Hypothalamus (tissue), 51 donors: Measurements from ENCODE around the gene TAF6.

Source experiments
- DNase-seq, 51 donors: peaks; one replicate each; lab custom pipeline; 2025; lab: John Stamatoyannopoulos, UW

The TAF6 gene

GRCh38 chr7:100077205-100077604 is 42.0 kb downstream of the TAF6 start:
- no peak for DNase-seq

- DNase-seq = no peak
Observed at GRCh38 chr7:100075418-100075817, 43.7 kb downstream of the TAF6 start.

- DNase-seq = no peak
Observed at GRCh38 chr7:100074841-100075240, 44.3 kb downstream of the TAF6 start.

DNA sequence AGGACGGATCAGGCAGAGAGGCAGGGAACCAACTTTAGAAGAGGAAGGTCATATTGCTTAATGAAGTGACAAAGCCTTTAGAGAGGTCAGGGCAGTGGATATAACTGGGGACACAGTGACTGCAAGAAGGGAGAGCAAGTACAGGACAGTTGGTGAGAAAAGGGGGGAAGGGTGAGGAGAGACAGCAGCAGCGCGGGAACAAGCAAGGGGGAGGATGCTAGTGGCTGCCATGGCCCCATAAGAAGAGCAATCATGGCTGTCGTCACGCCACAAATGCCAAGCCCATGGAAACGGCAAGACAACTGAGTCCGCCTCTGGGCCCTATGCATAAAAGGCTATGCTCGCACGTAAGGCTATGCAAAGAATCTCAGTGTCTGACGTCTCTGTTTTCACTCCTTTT is 46.7 kb downstream of the TAF6 start:
- no peak for DNase-seq

GRCh38 chr7:100071018-100071723 is 48.0 kb downstream of the TAF6 start:
- DNase-seq = no peak

- no peak for DNase-seq
Observed at GRCh38 chr7:100069991-100070390, 49.2 kb downstream of the TAF6 start.

DNA sequence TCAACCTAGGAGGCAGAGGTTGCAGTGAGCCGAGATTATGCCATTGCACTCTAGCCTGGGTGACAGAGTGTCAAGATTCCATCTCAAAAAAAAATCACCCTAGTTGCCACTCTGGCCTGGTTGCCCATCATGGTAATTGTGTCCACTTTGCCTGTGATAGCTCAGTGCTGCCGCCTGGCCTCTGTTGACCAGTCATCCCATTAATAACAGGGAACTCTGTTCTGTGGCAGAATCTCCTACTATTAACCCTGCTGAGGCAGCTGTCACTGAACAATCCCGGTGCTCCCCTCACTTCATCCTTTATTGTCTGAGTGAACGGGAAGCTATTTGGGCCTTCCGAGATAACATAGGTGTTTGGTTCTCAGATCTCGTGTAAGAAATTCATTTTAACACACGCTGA is 52.2 kb downstream of the TAF6 start:
- peak in 16 of 51 donors; percentile 2 to 38 (median 15) for DNase-seq

- DNase-seq = no peak
Observed at GRCh38 chr7:100065452-100066186, 53.5 kb downstream of the TAF6 start.

- DNase-seq = no peak
Observed at GRCh38 chr7:100064162-100064561, 55.0 kb downstream of the TAF6 start.

DNA sequence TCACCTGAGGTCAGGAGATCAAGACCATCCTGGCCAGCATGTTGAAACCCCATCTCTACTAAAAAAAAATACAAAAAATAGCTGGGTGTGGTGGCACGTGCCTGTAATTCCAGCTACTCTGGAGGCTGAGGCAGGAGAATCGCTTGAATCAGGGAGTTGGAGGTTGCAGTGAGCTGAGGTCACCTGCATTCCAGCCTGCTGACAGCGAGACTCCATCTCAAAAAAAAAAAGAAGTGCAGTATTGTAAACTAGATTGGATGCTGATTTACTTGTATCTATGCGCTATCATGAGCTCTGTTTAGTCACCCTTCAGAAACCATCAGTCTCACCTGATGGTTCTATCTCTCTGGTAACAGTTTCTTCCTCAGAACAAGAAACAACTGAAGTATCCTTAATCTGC is 55.8 kb downstream of the TAF6 start:
- DNase-seq = no peak

GRCh38 chr7:100061518-100062193 is 57.5 kb downstream of the TAF6 start:
- no peak for DNase-seq

- no peak for DNase-seq
Observed at GRCh38 chr7:100059251-100059739, 59.9 kb downstream of the TAF6 start.
